ENCODE results near the gene MRPL46. TPM values are rescaled to one million over a fixed set of nuclear protein-coding genes. Genes with fewer than 3 reads are reported as not detected.
"Not testable (repeated sequence)": the region's sequence is repeated elsewhere in the genome, so short reads cannot be mapped to it uniquely, and the experiment has no call there.

The MRPL46 gene
- total RNA-seq, 1 experiment from 2014 or later = 29.2 TPM

DNA sequence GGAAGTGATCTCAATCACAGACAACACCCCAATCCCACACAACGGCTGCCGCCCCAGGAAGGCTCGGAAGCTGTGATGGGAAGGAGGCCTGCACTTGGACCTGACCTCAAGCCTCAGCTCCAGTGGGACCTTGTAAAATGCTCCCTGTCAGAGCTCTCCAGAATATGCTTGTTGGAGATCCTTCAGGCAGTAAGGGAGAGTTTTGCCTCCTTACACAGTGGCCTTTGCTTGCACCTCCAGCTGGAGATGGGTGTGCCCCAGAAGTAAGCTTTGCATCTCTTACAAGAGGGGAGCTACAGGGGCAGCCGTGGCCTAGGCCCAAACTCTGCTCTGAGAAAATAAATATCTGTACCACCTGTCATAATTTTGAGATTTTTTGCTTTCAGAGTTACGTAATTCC, 10.7 kb upstream of the MRPL46 start:
- no peak for DNase-seq (ENCODE audit: low read depth)

DNA sequence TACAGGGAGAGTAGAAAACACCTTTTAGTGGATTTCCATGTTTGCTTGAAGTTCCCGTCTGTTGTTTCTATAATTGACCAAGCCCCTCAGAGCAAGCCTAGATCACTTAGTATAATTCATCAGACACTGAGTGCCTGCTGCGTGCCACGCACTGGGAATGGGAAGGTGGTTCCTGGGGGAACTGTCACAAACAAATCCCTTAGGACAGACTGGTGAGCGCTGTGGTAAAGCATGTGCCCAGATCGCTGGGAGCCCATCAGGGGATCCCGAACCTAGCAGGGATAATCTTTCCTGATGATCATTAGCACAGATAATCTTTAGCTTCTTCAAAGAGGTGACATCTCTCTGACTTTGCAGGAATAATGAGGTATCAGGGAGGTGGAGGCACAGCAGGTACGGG, 9.9 kb upstream of the MRPL46 start:
- no peak for DNase-seq (ENCODE audit: low read depth)

DNA sequence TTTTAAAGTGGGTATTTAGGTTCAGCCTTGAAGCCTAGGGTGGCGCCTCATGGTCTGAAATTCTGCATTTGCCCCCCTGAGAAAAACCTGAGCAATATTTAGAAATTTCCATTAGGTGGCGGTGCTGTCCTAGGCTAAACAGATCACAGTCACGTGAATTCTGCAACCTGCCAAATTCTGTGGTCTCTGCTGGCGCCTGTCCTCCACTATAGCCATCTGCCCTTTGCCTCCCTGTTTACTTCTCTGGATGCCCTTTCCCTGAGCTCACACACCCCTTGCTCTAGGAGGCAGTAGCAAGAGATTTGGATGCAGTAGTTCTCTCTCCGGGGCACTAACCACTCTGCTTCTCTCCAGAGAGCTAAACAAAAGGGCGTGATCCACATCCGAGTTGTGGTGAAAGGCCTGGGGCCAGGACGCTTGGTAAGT, 9.5 kb upstream of the MRPL46 start:
- peak; percentile 34 for DNase-seq (ENCODE audit: low read depth)

DNA sequence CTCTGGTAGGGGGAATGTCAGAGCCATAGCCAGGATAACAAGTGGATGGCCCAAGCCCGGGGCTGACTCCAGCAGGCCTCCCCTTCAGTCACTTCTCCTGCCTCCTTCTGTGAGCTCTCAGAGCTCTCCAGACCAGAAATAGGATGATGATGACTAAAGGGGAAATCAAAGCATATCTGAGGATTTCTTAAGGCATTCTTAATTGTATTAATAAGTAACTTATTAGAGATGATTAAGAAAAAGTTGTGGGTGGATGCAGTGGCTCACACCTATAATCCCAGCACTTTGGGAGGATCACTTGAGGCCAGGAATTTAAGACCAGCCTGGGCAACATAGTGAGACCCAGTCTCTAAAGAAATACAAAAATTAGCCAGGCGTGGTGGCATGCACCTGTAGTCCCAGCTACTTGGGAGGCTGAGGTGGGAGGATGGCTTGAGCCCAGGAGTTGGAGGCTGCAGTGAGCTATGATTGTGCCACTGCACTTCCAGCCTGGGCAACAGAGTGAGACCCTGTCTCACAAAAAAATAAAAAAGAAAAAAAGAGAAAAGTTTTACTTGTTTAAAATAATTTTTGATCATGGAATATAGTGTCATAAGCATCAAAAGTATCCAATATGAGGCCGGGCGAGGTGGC, 6.6 kb upstream of the MRPL46 start:
- not testable (repeated sequence) for DNase-seq (ENCODE audit: low read depth)

DNA sequence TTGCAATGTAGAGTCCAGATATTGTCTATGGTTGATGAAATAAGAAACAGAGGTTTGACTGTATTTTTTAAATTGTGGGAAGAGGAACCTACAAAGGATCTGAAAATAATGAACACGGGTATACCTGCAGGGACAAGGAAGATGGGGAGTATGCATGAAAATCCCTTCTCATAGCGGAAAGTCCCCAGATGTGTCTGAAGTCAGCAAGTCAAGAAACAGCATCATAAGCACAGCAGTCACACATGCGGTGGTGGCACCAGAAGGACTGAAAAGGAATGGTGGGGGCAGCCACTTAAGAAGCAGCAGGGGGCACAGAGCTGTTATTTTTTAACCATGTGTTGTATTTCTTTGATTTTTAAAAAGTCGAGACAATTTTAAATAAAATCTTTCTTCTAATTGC, 5.0 kb upstream of the MRPL46 start:
- DNase-seq (ENCODE audit: low read depth) = no peak

DNA sequence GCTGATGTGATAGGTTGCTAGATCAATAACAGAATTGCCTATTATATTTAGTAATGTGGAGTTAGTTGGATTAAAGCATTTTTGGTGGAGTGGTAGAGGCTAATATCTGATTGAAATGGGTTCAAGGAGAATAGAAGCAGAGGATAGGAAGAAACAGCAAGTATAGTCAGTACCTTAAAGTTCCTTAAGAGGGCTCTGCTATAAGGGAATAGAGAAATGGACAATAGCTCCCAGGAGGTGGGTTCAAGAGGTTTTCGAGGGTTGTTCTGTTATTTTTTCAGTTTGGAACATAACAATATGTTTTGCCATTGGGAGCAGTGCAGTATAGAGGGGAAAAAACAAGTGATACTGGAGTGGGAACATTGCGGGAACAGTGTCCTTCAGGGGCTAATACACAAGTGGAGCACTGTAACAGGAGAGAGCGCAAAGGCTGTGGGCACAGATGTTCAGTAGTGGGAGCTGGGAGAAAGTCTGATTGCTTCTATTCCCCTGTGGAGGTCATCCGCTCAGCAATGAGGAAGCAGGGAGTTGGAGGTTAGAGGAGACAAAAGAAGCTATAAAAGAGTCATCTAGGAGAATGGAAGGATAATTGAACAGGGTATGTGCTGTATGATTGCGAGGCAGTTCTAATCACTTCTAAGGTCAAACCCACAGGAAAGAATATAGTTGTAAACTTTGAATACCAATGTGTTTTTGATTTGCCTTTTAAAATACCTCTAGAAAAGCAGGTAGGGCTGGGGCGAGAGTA, 3.6 kb upstream of the MRPL46 start:
- DNase-seq (ENCODE audit: low read depth) = no peak

DNA sequence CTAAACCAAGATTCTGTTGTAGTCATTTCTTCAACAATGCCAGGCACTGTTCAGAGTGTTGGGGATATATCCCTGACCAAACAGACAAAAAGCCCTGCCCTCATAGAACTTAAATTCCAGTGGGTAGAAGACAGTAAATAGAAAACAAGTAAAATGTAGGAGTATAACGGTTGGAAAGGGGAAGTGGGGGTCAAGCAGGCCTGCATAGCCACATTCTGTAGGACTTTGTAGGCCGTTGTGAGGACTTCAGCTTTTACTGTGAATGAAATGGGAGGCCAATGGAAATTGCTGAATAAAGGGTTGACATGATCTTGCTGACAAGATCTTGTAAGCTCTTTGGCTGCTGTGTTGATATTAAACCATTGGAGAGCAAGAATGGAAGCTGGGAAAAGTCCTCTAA, 2.1 kb upstream of the MRPL46 start:
- no peak for DNase-seq (ENCODE audit: low read depth)

DNA sequence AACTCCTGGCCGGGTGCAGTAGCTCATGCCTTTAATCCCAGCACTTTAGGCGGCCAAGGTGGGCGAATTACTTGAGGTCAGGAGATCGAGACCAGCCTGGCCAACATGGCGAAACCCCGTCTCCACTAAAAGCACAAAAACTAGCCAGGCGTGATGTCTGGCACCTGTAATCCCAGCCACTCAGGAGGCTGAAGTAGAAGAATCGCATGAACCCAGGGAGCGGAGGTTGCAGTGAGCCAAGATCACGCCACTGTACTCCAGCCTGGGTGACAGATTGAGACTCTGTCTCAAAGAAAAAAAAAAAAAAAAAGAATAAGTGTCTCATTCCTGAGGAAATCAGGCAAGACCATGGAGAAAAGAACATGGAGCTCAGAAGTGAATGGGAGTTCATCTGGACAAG, 1.5 kb upstream of the MRPL46 start:
- not testable (repeated sequence) for DNase-seq (ENCODE audit: low read depth)

DNA sequence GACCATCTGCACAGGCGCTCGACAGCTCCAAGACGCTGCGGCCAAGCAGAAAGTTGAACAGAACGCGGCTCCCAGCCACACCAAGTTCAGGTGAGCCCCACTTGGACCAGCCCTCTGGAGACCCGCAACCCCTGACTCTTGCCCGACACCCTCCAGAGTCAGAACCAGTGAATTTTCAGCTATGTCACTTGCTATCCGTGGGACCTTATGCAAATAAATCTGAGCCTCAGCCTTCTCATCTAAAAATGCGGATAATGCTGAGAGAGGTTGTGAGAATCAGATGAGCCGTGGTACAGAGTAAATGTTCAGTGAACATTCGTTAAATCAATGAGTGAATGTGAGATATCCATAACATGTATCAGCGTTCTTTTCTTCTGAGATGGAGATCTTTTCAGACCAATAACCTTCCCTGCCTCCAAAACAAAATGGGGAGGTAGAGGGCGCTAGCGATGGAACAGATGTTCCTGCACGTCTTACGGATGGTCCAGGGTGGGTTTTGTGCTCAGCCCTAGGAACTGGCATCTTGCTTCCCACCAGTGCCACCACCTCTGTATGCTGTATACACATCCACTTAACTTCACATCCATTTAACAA, 844 bp upstream of the MRPL46 start:
- DNase-seq (ENCODE audit: low read depth) = no peak

DNA sequence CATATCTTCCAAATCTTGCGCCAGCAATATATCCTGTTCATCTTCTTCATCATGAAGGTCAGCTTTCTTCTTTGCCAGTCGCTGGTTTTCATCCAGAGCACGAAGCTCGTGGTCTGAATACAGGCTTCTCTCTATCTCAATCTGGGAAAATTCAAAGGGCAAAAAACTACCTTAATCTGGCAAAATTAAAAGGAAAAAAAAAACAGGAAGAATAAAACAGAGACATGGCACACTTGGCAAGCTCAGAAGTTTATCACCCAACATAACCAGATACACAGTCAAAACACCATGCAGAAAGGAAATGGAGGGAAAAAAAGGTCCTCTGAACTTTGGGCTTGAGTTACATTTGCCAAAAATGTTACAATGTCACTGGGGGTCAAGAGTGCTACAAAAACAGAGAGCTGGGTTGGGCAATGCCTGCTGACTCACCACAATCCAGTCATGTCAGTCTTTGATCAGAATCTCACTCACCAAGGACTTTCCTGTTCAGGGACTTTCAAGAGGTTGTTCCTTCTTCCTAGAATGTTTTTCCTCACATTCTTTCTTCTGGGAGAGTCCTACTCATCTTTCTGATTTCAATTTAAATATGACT, 1.5 kb downstream of the MRPL46 start:
- DNase-seq (ENCODE audit: low read depth) = peak; percentile 65

DNA sequence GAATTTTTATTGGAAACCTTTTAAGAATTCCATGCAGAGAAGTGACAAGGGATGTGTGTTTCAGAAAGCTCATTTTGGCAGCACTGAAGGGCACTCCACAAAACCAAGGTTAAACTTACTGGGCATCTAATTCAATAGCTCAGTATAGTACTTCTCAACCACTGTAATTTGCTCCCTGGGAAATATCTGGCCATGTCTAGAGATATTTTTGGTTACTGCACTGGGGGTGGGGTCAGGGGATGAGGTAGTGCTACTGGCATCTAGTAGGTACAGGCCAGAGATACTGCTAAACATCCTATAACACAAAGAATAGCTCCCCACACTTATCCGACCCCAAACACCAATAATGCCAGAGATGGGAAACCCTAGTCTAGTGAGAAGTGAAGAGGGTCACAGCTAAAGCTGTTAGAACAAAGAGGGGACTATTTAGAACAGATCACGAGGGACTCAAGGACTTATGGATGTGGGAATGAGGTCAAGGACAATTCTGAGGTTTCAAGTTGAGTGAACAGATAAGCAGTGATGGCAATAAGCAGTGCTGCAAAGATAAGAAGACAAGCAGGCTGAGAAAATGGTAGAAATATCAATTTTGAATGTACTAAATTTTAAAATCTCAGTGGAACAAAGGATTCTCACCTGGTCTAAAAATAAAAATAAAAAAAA, 3.2 kb downstream of the MRPL46 start:
- DNase-seq (ENCODE audit: low read depth) = no peak

DNA sequence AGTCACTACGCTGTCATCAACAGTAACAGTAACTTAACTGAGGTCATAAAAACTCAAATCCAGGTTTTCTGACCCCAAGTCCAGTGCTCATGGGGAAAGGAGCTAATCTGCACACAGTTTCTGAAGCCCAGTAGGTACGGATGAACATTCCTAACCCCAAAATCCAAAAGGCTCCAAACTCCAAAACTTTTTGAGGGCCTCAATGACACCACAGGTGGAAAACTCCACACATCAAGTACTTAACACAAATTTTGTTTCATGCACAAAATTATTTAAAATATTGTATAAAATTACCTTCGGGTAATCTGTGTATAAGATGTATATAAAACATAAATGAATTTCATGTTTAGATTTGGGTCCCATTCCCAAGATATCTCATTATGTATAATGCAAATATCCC, 10.5 kb downstream of the MRPL46 start:
- DNase-seq (ENCODE audit: low read depth) = no peak

DNA sequence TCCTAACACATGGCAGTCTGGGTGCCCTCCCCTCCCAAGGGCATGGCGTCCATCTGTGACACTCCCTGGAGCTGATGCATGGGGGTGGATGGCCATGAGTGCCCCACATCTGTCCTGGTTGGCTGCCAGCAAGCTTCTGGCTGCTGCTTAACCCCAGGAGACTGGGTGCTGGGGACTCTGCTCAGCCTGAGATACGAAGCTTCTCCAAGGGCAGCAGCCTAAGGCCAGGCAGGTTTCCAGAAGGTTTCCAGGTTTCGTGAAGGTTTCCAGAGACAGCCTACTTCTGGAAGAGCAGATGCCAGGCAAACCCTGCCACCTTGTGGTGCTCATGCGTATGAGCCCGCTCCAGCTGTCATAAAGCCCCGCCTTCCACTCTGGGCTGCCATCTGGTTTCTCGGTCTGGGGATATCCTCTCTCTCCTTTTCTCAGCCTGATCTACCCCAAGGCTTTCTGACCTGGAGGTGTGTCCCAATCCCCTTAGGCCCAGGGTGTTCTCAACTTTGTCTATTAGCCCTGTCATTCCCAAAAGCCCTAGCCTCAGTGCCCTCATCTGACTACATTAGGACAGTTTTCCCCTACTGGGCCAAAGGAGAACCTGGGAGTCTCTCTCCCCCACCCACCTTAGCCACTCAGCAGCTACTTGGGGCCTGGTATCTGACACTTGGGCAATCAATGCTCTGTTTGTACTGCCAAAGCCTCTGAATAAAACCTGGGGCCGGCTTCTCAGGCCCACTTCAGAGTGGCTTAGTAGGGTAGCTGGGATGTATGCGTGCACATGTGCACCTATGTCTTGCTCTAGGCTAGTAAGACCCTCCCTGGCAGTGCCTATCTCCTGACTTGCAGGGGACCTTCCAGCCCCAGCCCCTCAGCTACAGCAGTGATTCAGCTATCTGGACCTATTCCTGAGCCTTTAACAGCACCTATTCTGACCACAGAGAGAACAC, 12.0 kb downstream of the MRPL46 start:
- peak; percentile 69 for DNase-seq (ENCODE audit: low read depth)

DNA sequence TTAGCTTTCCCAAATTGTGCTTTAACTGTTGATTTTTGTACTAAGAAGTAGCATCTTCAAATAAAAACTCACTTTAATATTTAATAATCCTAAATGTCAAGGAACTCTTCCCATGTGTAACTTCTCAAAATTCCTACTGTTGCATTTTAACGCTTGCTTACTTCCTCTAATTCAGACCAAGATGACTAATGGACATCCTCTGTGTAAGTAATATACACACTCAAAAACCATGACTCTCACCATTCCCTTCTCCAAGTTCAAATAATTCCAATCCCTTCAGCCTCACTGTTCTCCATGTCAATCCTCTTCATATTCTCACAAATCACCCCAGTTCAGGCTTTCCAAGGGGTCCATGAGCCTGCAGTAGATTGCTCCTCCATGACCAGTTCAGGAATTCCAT, 13.0 kb downstream of the MRPL46 start:
- DNase-seq (ENCODE audit: low read depth) = peak; percentile 23

DNA sequence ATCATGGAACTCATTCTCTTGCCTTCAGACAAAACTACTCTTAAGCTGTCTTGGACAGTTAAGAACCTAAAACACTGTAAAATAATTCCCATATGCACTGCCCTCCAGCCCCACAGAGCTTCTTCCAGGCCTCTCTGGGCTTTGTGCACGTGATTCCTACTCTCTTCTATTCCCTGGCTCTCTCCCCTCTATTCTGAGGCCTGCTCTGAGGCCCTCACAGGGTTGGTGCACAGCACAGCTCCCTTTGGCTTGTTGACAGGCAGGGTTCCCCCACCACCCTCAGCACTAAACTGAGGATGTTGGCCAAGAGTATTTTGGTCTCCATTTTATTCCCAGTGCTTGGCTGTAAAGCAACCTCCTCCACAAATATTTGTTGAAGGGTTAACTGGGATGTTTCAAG, 13.5 kb downstream of the MRPL46 start:
- DNase-seq (ENCODE audit: low read depth) = no peak

DNA sequence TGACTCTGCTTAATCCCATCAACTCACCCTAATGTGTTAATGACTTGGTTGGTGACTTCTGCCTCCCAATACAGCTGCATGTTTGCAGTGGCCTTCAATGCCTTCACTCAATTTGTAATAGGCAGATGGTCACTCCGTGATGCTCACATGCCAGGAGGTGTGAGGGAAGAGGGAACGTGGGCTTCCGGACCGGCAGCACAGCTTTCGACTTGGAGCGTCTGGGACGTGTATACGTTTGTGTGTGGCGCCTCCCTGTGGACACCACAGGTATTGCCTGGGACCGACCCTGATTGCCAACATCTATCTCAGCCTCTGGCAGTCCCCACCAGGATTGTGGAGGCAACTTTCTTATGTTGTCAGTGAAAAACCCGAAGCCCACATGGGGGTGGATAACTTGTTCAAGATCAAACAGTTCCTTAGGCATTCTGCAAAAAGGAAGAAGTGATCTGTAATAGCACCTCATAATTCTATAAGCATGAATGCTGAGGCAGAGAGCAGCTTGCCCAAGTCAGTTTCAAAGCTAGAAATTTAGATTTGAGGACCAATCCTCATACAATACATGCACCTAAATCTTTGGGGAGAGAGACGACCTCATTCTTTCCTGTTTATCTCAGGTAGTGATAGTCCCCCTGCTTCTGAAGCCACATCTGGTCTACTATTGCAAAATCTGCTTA, 16.9 kb downstream of the MRPL46 start:
- DNase-seq (ENCODE audit: low read depth) = peak; percentile 46

DNA sequence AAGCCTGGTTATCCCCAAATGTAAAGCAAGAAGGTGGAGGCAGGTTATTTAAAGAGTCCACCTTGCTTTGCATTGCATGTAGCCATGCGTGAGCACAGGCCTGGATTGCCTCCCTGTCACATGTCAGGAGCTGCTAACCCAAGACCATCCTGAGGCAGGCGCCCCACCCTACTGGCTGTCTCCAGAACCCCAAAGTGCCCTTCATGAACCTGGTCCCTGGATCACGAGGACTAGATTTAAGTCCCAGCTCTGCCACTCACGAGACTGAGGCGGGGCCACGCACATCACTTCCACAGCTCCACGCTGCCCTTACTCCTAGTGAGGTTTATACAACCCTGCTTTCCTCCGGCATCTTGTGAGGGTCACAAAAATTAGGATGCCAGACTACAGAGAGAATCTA, 17.6 kb downstream of the MRPL46 start:
- DNase-seq (ENCODE audit: low read depth) = no peak

DNA sequence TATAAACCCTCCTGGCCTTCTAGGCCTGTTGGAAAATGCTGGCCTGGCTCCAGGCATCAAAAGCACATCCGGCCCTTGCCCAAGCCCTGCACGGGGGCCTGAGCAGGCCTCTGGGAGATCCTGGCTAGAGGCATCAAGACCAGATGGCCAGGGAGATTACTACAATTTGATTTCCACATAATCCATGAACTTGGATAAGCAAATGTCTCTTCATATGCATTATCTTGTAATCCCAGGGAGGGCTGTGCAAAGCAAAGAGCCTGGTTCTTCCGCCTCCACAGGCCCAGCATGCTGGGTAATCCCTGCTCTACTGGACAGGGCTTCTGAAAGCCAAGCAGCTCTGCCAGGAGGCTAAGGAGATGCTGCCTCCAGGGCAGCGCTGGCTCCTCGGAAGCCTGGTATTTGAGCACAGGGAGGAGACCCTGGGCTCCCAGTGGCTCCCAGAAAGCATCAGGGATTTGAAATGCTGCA, 18.2 kb downstream of the MRPL46 start:
- DNase-seq (ENCODE audit: low read depth) = no peak

DNA sequence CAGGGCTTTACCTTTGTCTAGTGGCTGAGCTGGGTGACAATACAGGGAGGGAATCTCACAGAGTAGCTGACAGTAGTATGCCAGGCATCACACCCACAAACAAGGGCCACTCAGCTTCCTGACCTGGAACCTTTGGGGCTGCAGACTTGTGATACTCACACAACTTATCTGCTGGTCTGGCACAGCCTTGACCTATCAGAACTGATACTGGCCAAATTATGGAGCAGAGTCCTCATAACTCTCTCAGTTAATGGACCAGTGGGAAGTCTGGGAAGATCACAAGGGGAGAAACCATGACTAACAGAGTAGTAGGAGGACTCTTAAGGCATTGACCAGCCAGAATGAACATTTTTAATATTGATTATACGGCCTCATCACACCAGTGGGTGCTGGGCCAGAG, 19.4 kb downstream of the MRPL46 start:
- DNase-seq (ENCODE audit: low read depth) = no peak

DNA sequence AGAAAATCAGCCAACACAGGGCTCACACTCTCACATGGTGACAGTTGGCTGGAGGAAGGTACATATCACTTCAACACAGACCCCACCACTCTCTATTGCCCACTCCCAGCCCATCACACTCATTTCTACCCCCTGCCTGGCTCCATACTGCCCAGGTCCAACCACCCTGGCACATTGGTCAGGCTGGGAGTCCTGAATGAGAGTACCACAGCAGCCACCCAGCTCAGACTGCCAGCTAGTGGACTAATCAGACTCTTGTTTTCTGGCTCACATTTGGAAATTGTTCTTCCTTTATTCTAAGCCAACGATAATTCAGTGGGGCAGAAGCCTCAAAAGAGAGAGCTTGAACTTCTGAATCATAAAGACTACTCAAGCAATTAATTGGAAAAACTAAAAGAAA, 20.0 kb downstream of the MRPL46 start:
- DNase-seq (ENCODE audit: low read depth) = no peak

All from M059J (cell line).